Left ventricle myocardium superior (tissue), 1 donor: Measurements from ENCODE around the gene APBA1. TPM values are rescaled to one million over a fixed set of nuclear protein-coding genes. Genes with fewer than 3 reads are reported as not detected.
A peak's percentile ranks its signal among the peaks of the same experiment; 100 is the strongest.

Experiments used
- ATAC-seq: fragments of 200-7000 bp; cut with Tn5 transposase; one replicate; pipeline ENCODE4 v1.9.1; 2020; ENCODE audit warnings: mild to moderate bottlenecking, moderate library complexity
- DNase-seq: peaks from one replicate; pipeline ENCODE4 v3.0.0-alpha.2; 2020
- intact Hi-C: fragments of 100-400 bp; cut with micrococcal nuclease; formaldehyde crosslinking; loops from one replicate; pipeline ENCODE4 v1.11.0; 2022
- total RNA-seq: library from RNA; stranded (reverse); fragmentation: NEBNext Ultra II Directional; extraction: Animal tissue kit (Norgen Biotek cat#: 25700); gene quantifications from one replicate; pipeline ENCODE4 v1.2.1, GENCODE V29; 2021
- donor health status: DM: no; HTN: yes; CAD: no; lungs with severe emphysema.

Gene APBA1
- total RNA-seq, 1 donor from 2014 or later: 1.7 TPM

- intact Hi-C loops: no loop called here
- ATAC-seq: peak; percentile 74
- DNase-seq: no peak
Observed at GRCh38 chr9:69554945-69555344, 117.2 kb downstream of the APBA1 start.

GRCh38 chr9:69549310-69550202 is 122.6 kb downstream of the APBA1 start:
- DNase-seq (no peak), ATAC-seq (peak; percentile 73)
- intact Hi-C loops: loop anchor here (2.0 to 10.0 kb wide), 2 partner anchors 127 to 515 kb away; partner anchors contain the start of gene FXN

- ATAC-seq (no peak), DNase-seq (no peak)
- intact Hi-C loops: loop anchor here (2.0 to 10.0 kb wide), 2 partner anchors 126 to 514 kb away; partner anchors contain the start of gene FXN
Observed at GRCh38 chr9:69548681-69549080, 123.5 kb downstream of the APBA1 start.

GRCh38 chr9:69546265-69546664 is 125.9 kb downstream of the APBA1 start:
- DNase-seq: no peak
- no peak for ATAC-seq
- intact Hi-C loops: loop anchor here (10.0 kb wide), 1 partner anchor 511 kb away; the partner anchor contains the start of gene FXN

- intact Hi-C loops: loop anchor here (10.0 kb wide), 1 partner anchor 508 kb away; the partner anchor contains the start of gene FXN
- peak; percentile 56 for DNase-seq
- peak; percentile 97 for ATAC-seq
Observed at GRCh38 chr9:69542942-69543704, 129.0 kb downstream of the APBA1 start.

- no peak for DNase-seq
- no peak for ATAC-seq
- intact Hi-C loops: loop anchor here (10.0 kb wide), 1 partner anchor 507 kb away; the partner anchor contains the start of gene FXN
Observed at GRCh38 chr9:69542058-69542457, 130.1 kb downstream of the APBA1 start.

- DNase-seq (no peak), ATAC-seq (no peak)
- intact Hi-C loops: no loop called here
Observed at GRCh38 chr9:69535911-69536310, 136.3 kb downstream of the APBA1 start.

GRCh38 chr9:69535286-69535832 is 136.8 kb downstream of the APBA1 start:
- DNase-seq (no peak), ATAC-seq (no peak)
- intact Hi-C loops: no loop called here

- no peak for ATAC-seq
- intact Hi-C loops: no loop called here
- no peak for DNase-seq
Observed at GRCh38 chr9:69532396-69532795, 139.8 kb downstream of the APBA1 start.

- intact Hi-C loops: no loop called here
- no peak for ATAC-seq
- no peak for DNase-seq
Observed at GRCh38 chr9:69527454-69527853, 144.7 kb downstream of the APBA1 start.

GRCh38 chr9:69526699-69527098 is 145.5 kb downstream of the APBA1 start:
- ATAC-seq: no peak
- no peak for DNase-seq
- intact Hi-C loops: no loop called here

GRCh38 chr9:69519470-69520240 is 152.5 kb downstream of the APBA1 start:
- ATAC-seq (no peak), DNase-seq (no peak)
- intact Hi-C loops: no loop called here

- ATAC-seq (no peak), DNase-seq (no peak)
- intact Hi-C loops: no loop called here
Observed at GRCh38 chr9:69516353-69517322, 155.5 kb downstream of the APBA1 start.

- intact Hi-C loops: no loop called here
Observed at GRCh38 chr9:69515810-69516209, 156.4 kb downstream of the APBA1 start.

GRCh38 chr9:69513141-69513820 is 158.9 kb downstream of the APBA1 start:
- no peak for DNase-seq
- ATAC-seq: no peak
- intact Hi-C loops: no loop called here

More at GRCh38 chr9:69515810-69516209, 156.4 kb downstream of the APBA1 start:
- DNase-seq: no peak
- ATAC-seq: no peak

- ATAC-seq: no peak
- DNase-seq: no peak
- intact Hi-C loops: no loop called here
Observed at GRCh38 chr9:69504058-69504457, 168.1 kb downstream of the APBA1 start.

- ATAC-seq: no peak
- intact Hi-C loops: no loop called here
- no peak for DNase-seq
Observed at GRCh38 chr9:69502671-69503301, 169.4 kb downstream of the APBA1 start.
